Heart right ventricle (tissue), 16 donors: ENCODE measurements around the gene MRPL40. TPM values are rescaled to one million over a fixed set of nuclear protein-coding genes. Genes with fewer than 3 reads are reported as not detected.

Experiments
- ATAC-seq, 8 donors: fragments of 200-7000 bp; cut with Tn5 transposase; one replicate each; pipeline ENCODE4 v1.9.1; 2020; ENCODE audit warnings: mild to moderate bottlenecking in 8 of 8, moderate library complexity in 8 of 8, moderate number of reproducible peaks in 1 of 8
- DNase-seq, 2 donors: peaks; one replicate each; pipeline ENCODE4 v3.0.0-alpha.2; 2020
- H3K27ac ChIP-seq, 10 donors: fragments of 200-600 bp; sonication (generic) in 2 of 10; one replicate each; pipeline versions ENCODE4 v1.5.0 to v1.8.0; 2020 to 2022; ENCODE audit warnings: mild to moderate bottlenecking in 3 of 10
- H3K27me3 ChIP-seq, 7 donors: fragments of 200-600 bp; one replicate each; pipeline ENCODE4 v1.8.0; 2021 to 2022; ENCODE audit warnings: mild to moderate bottlenecking in 2 of 7
- H3K36me3 ChIP-seq, 9 donors: fragments of 200-600 bp; sonication (generic) in 1 of 9; one replicate each; pipeline versions ENCODE4 v1.5.0 to v1.8.0; 2020 to 2022; ENCODE audit warnings: mild to moderate bottlenecking in 2 of 9
- H3K4me1 ChIP-seq, 9 donors: fragments of 200-600 bp; sonication (generic) in 1 of 9; one replicate each; pipeline versions ENCODE4 v1.5.0 to v1.8.0; 2020 to 2022; ENCODE audit warnings: mild to moderate bottlenecking in 4 of 9
- H3K4me3 ChIP-seq, 10 donors: fragments of 200-600 bp; sonication (generic) in 2 of 10; one replicate each; pipeline versions ENCODE4 v1.5.0 to v1.8.0; 2020 to 2022; ENCODE audit warnings: mild to moderate bottlenecking in 7 of 10, moderate library complexity in 2 of 10
- H3K9me3 ChIP-seq, 11 donors: fragments of 200-600 bp in 10 of 11; sonication (generic) in 2 of 11; one replicate each; pipeline versions ENCODE4 v1.5.0 to v1.8.0; 2013 to 2022; ENCODE audit warnings: mild to moderate bottlenecking in 2 of 11, control low read depth in 1 of 11, moderate library complexity in 1 of 11
- CTCF ChIP-seq, 9 donors: fragments of 200-600 bp; sonication (generic) in 2 of 9; IDR thresholded peaks; one replicate each; pipeline versions ENCODE4 v1.5.0 to v1.8.0; 2021 to 2022; ENCODE audit warnings: antibody characterized with exemption in 9 of 9, mild to moderate bottlenecking in 5 of 9, moderate library complexity in 1 of 9
- WGBS, 2 donors: extraction: QIAGEN DNeasy Blood & Tissue Kit; methylation state at CpG; one replicate each; pipeline ENCODE4 v1.1.7; 2013; ENCODE audit warnings: inconsistent platforms in 1 of 2; 5-methylcytosine and 5-hydroxymethylcytosine counted together
- intact Hi-C, 10 donors: fragments of 100-400 bp; cut with DNase I; formaldehyde crosslinking; loops; one replicate each; pipeline versions ENCODE4 v1.11.1 to v1.14.2; 2022
- polyA plus RNA-seq, 2 donors: library from polyadenylated mRNA; stranded (reverse); fragments of 200-250 nt; gene quantifications; one replicate each; pipeline ENCODE4 v1.2.3, GENCODE V29; 2013
- total RNA-seq, 10 donors: library from RNA; stranded (reverse); fragmentation: NEBNext Ultra II Directional in 3 of 10; extraction: Animal tissue kit (Norgen Biotek cat#: 25700) in 3 of 10; gene quantifications; one replicate each; pipeline versions ENCODE4 v1.2.1 to v1.2.4, GENCODE V29; 2021 to 2023
- donor health status: Arrhythmogenic right ventricular cardiomyopathy.
- donor health status: ischemic (EF 13 %, LVEDD 7.1; RV severe dilation, severe dysfunction).
- donor health status: healthy with polysubstance abuse.
- donor health status: DM: no; HTN: yes; CAD: no.
- donor health status: DM: no; HTN: no; CAD: no.
- donor health status: ischemic (EF 25% LVEDD 6.9; RV normal size, moderate dysfunction).
- donor health status: ischemic (EF 25% LVEDD 5.7; RV mildly dilated, moderate dysfunction).
- donor health status: healthy.
- donor health status: DM: yes; HTN: yes; CAD: no.
- donor health status: Ischemic cardiomyopathy.
- donor health status: ischemic (EF 35%, LVEDD 5.7; RV mildly dilated, moderate dysfunction).
- donor health status: nonischemic (EF 11% LVEDD 7.7; RV severe dilation, severe dysfunction).
- donor health status: DM: yes; HTN: yes; CAD: no.
- donor health status: PGD.
- donor health status: ischemic (EF 29% LVEDD 5.4; RV normal size, mild dysfunction).
- donor health status: nonischemic (EF 23%, LVEDD 6.1; RV moderate dilation, normal function).

MRPL40 gene
- total and polyA plus RNA-seq, 12 donors = 49.2 to 117 (median 56.7) TPM

GRCh38 chr22:19386248-19386647 is 46.1 kb upstream of the MRPL40 start:
- DNase-seq (no peak), ATAC-seq (no peak)
- Histone ChIP-seq H3K9me3 (no peaks in the 10 kb centered on the region), H3K27me3 (no peaks in the 10 kb centered on the region), H3K36me3 (peaks cover 0 to 100% (median 79%) of the 10 kb centered on the region in 9 donors), H3K4me3 (no peak overlapping the region), H3K27ac (no peak overlapping the region), H3K4me1 (peaks cover 0 to 8% (median 0%) of the 10 kb centered on the region in 9 donors)
- intact Hi-C loops = loop anchor here in 1 of 10 donors (10.0 kb wide), 1 partner anchor 79 kb away; no protein-coding TSS in a partner anchor
- 90 to 94% methylated on average over 2 of the region's 2 CpGs for WGBS, 2 donors
- TF ChIP-seq CTCF (IDR thresholded peaks at IDR 0.05) = no peak

GRCh38 chr22:19387038-19387437 is 45.3 kb upstream of the MRPL40 start:
- Histone ChIP-seq H3K36me3 (peaks cover 0 to 100% (median 77%) of the 10 kb centered on the region in 9 donors), H3K9me3 (no peaks in the 10 kb centered on the region), H3K4me3 (no peak overlapping the region), H3K27me3 (no peaks in the 10 kb centered on the region), H3K27ac (no peak overlapping the region), H3K4me1 (peaks cover 0 to 8% (median 0%) of the 10 kb centered on the region in 9 donors)
- intact Hi-C loops = loop anchor here in 1 of 10 donors (10.0 kb wide), 1 partner anchor 78 kb away; no protein-coding TSS in a partner anchor
- TF ChIP-seq CTCF (IDR thresholded peaks at IDR 0.05) = no peak
- ATAC-seq (no peak), DNase-seq (no peak)
- 60 to 73% methylated on average over 2 of the region's 2 CpGs for WGBS, 2 donors

- WGBS, 2 donors = 97 to 98% methylated on average over 7 of the region's 7 CpGs
Observed at GRCh38 chr22:19387575-19387974, 44.8 kb upstream of the MRPL40 start.

GRCh38 chr22:19393704-19394103 is 38.6 kb upstream of the MRPL40 start:
- no peak for TF ChIP-seq CTCF (IDR thresholded peaks at IDR 0.05)
- intact Hi-C loops = no loop called here
- WGBS, 2 donors = 96 to 97% methylated on average over 5 of the region's 5 CpGs
- DNase-seq = no peak
- no peak for ATAC-seq
- Histone ChIP-seq H3K27me3 (no peaks in the 10 kb centered on the region), H3K36me3 (peaks cover 0 to 100% (median 72%) of the 10 kb centered on the region in 9 donors), H3K9me3 (no peaks in the 10 kb centered on the region), H3K4me1 (peaks cover 0 to 16% (median 0%) of the 10 kb centered on the region in 9 donors), H3K4me3 (no peak overlapping the region), H3K27ac (no peak overlapping the region)

More at GRCh38 chr22:19387575-19387974, 44.8 kb upstream of the MRPL40 start:
- Histone ChIP-seq H3K27ac (no peak overlapping the region), H3K4me1 (peaks cover 0 to 8% (median 0%) of the 10 kb centered on the region in 9 donors), H3K36me3 (peaks cover 0 to 100% (median 76%) of the 10 kb centered on the region in 9 donors), H3K27me3 (no peaks in the 10 kb centered on the region), H3K9me3 (no peaks in the 10 kb centered on the region), H3K4me3 (no peak overlapping the region)
- no peak for ATAC-seq
- DNase-seq = no peak
- intact Hi-C loops = loop anchor here in 1 of 10 donors (10.0 kb wide), 1 partner anchor 77 kb away; no protein-coding TSS in a partner anchor
- no peak for TF ChIP-seq CTCF (IDR thresholded peaks at IDR 0.05)
